Bronchial epithelial cell (primary cell): ENCODE data around the gene FBXO9. TPM values are rescaled to one million over a fixed set of nuclear protein-coding genes. Genes with fewer than 3 reads are reported as not detected.

Experiments used
- DNase-seq: peaks from one replicate; pipeline ENCODE4 v3.0.0-alpha.2; 2010; ENCODE audit warnings: low read depth
- FAIRE-seq: peaks from 2 replicates; lab custom pipeline; 2011; peaks lifted over from hg19 to GRCh38; lab: Jason Lieb, UNC
- H3K27me3 ChIP-seq: 2 replicates; pipeline ENCODE4 v1.5.1; 2011; ENCODE audit warnings: low read length; ENCODE audit not compliant: control insufficient read depth, insufficient read depth
- H3K36me3 ChIP-seq: 2 replicates; pipeline ENCODE4 v1.5.1; 2011; ENCODE audit warnings: low read length; ENCODE audit not compliant: control insufficient read depth, insufficient read depth
- H3K4me3 ChIP-seq: 2 replicates; pipeline ENCODE4 v1.5.1; 2011; ENCODE audit warnings: mild to moderate bottlenecking, low read depth, low read length, control low read depth
- total RNA-seq: library from RNA; depleted of rRNA; stranded (reverse); fragments of >200 nt; gene quantifications from 2 replicates; pipeline ENCODE4 v1.2.1, GENCODE V29; 2014
- TF ChIP-seq, protein P1 (sequence below): IDR thresholded peaks from 2 replicates; pipeline ENCODE4 v1.5.1; 2011; ENCODE audit warnings: mild to moderate bottlenecking, moderate library complexity, low read length, control low read depth, inconsistent platforms; ENCODE audit not compliant: insufficient read depth, severe bottlenecking

Gene FBXO9
- total RNA-seq, 1 donor from 2014 or later: 29.0 TPM

DNA sequence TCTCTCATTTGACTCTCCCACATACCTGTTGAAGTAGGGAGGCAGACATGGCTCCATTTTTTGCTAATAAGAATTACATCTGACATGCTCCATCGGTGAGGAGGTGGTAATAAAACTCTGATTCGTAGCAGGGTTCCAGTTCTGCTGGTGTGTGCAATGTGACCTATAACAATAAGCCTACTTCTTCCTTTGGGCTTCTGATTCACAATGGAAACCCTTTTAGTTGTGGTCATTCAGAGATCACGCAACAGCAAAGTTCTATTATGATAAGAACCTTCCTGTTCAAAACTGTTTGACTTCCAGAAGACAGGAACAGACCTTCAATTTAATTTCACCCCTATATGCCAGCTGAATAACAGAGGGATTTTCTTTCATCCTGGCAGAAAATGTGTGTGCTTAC lies 38.7 kb upstream of the FBXO9 start:
- no peaks in the 10 kb centered on the region for H3K27me3 ChIP-seq
- peaks cover 1% of the 10 kb centered on the region for H3K36me3 ChIP-seq
- no peak overlapping the region for H3K4me3 ChIP-seq
- no peak for DNase-seq
- TF ChIP-seq, protein P1, sequence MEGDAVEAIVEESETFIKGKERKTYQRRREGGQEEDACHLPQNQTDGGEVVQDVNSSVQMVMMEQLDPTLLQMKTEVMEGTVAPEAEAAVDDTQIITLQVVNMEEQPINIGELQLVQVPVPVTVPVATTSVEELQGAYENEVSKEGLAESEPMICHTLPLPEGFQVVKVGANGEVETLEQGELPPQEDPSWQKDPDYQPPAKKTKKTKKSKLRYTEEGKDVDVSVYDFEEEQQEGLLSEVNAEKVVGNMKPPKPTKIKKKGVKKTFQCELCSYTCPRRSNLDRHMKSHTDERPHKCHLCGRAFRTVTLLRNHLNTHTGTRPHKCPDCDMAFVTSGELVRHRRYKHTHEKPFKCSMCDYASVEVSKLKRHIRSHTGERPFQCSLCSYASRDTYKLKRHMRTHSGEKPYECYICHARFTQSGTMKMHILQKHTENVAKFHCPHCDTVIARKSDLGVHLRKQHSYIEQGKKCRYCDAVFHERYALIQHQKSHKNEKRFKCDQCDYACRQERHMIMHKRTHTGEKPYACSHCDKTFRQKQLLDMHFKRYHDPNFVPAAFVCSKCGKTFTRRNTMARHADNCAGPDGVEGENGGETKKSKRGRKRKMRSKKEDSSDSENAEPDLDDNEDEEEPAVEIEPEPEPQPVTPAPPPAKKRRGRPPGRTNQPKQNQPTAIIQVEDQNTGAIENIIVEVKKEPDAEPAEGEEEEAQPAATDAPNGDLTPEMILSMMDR: no peak
- no peak for FAIRE-seq

DNA sequence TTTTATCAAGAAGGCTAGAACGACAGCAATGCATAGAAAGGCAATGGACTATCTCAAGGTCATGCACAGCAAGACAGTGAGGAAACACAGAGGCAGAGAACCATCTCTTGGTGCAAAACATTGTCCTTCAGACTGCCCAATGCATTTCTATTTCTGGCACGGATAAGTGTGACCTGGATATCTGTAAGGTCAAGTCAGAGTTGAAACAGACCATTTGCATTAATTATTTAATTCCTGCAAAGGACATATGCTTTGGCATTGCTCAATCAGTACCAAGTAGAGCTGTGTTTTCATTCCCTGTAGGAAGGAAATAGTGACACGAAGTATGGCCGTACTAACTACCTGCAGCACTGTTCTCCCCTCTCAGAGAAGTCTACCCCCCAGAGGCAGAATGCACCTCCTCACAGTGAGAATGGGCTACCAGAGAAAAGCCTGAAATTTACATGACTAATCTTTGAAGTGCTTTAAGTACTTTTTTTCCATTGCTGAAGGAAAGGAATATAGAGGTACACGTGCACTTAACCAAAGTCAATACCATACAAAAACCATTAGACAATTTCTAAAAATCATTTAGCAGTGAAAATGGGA lies 38.0 kb upstream of the FBXO9 start:
- no peak for FAIRE-seq
- Histone ChIP-seq H3K27me3 (no peaks in the 10 kb centered on the region), H3K4me3 (no peak overlapping the region), H3K36me3 (peaks cover 1% of the 10 kb centered on the region)
- DNase-seq: no peak
- TF ChIP-seq, protein P1: no peak

DNA sequence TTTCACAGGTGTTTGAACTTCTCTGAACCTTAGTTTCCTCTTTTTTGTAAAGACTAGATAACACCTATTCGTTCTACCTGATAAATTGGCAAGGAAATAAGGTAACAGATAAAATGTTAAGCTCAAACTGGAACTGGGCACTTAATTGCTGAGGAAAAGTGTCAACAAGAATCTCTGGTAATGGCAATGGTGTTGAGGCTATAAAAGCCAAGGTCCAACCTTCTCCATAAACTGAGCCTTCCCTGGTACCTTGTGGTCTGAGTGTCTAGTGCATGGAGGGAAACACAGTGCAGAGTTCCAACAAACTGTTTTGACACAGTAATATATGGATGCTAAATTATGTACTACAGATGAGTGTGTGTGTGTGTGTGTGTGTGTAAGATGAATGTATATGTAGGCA lies 36.7 kb upstream of the FBXO9 start:
- TF ChIP-seq, protein P1: no peak
- no peak for FAIRE-seq
- DNase-seq: no peak
- Histone ChIP-seq H3K4me3 (no peak overlapping the region), H3K36me3 (peaks cover 1% of the 10 kb centered on the region), H3K27me3 (no peaks in the 10 kb centered on the region)

DNA sequence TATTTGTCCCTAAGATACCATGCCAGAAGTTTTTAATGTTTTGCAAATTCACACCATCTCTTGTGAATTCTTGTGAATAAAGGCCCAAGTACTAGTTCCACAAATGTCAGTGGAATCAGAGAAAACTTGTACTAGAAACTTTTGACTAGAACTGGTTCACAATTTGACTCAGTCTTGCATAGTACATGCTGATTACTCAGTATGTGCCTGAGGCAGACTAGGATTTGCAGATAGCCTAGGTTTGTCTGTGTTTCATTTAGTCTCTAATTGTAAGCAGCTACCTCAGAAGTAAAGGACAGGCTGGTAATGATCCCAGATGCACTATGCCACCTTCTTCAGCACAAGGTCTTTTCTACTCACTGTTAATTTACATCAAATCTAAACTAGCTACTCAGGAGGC lies 35.9 kb upstream of the FBXO9 start:
- peak; percentile 65 for DNase-seq
- Histone ChIP-seq H3K27me3 (no peaks in the 10 kb centered on the region), H3K4me3 (no peak overlapping the region), H3K36me3 (peaks cover 1% of the 10 kb centered on the region)
- no peak for FAIRE-seq
- TF ChIP-seq, protein P1: no peak

DNA sequence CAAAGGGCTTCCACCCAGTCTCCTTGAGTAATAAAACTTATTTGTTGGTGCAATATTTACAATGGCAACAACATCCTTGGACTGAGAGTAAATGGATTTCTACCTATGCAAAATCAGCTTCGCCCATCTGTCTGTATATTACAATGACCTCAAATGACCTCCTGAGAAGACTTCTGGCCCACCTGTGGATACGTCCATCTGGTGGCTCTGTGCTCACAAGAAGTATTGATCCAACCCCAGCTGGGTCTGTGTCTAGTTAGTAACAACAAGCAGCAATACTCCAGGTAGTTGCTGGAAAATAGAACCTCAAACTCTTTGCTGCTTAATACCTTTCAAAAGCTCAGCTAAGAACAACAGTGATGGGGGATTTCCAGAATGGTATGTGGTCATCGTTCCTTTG lies 35.4 kb upstream of the FBXO9 start:
- TF ChIP-seq, protein P1: no peak
- H3K36me3 ChIP-seq: peaks cover 2% of the 10 kb centered on the region
- no peaks in the 10 kb centered on the region for H3K27me3 ChIP-seq
- H3K4me3 ChIP-seq: no peak overlapping the region
- FAIRE-seq (no peak), DNase-seq (no peak)

DNA sequence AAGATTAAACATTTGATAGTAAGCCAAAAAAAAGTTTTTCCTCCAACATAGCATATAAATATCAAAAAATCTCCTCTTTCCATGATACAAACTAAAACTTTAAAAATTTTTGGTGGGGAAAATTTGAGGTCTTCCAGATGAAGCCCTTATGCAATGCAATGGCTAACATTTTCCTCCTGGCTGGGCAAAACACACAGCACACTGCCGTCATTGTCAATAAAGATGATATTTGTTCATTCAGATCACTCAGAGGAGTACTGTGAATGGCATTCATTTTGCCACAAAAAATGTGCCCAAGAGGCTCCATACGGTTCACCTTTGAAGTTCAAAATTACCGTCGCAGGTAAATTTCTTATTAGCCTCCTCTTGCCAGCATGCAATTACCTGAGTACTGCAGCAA lies 33.9 kb upstream of the FBXO9 start:
- Histone ChIP-seq H3K36me3 (peaks cover 6% of the 10 kb centered on the region), H3K4me3 (no peak overlapping the region), H3K27me3 (no peaks in the 10 kb centered on the region)
- TF ChIP-seq, protein P1: no peak
- no peak for FAIRE-seq
- no peak for DNase-seq
